Stomach (tissue), 4 donors: ENCODE data around the gene PDSS2.

Source experiments
- CTCF ChIP-seq, 7 experiments: fragments of 450-650 bp in 4 of 7; fragments of 200-600 bp in 3 of 7; sonication (generic) in 3 of 7; IDR thresholded peaks; one replicate each; pipeline ENCODE4 v1.5.1; 2016 to 2019; ENCODE audit warnings: antibody characterized with exemption in 7 of 7, control low read depth in 2 of 7, mild to moderate bottlenecking in 1 of 7
- EP300 ChIP-seq: sonication (generic); formaldehyde crosslinking; IDR thresholded peaks from one replicate; pipeline ENCODE4 v1.6.1; 2017; ENCODE audit warnings: antibody characterized with exemption
- POLR2A ChIP-seq, 4 donors: fragments of 450-650 bp; IDR thresholded peaks; one replicate each; pipeline ENCODE4 v1.6.1; 2016; ENCODE audit warnings: antibody characterized with exemption in 4 of 4, control low read depth in 2 of 4, mild to moderate bottlenecking in 1 of 4, moderate library complexity in 1 of 4
- POLR2AphosphoS5 ChIP-seq, 3 donors: sonication (generic); formaldehyde crosslinking; IDR thresholded peaks; one replicate each; pipeline ENCODE4 v1.6.1; 2016; ENCODE audit warnings: antibody characterized with exemption in 3 of 3

- TF ChIP-seq CTCF (IDR thresholded peaks at IDR 0.05) (no peak), POLR2A (IDR thresholded peaks at IDR 0.05) (no peak), POLR2AphosphoS5 (IDR thresholded peaks at IDR 0.05) (no peak), EP300 (no peak)
Measured at GRCh38 chr6:107399935-107400334, 59.4 kb downstream of the PDSS2 start.
